Activated naive CD4-positive, alpha-beta T cell treated with anti-CD3 and anti-CD28 coated beads, Interleukin-2, amount 50 U/mL, for 24 hours (primary cell): ENCODE data around the gene HPS4.
"Not testable (repeated sequence)": the region's sequence is repeated elsewhere in the genome, so short reads cannot be mapped to it uniquely, and the experiment has no call there.

Experiments
- H3K27ac Mint-ChIP-seq: one replicate; pipeline ENCODE4 v1.8.0; 2021; ENCODE audit warnings: mild to moderate bottlenecking, mixed read lengths
- H3K27me3 Mint-ChIP-seq: one replicate; pipeline ENCODE4 v1.8.0; 2021; ENCODE audit warnings: mixed read lengths
- H3K36me3 Mint-ChIP-seq: one replicate; pipeline ENCODE4 v1.8.0; 2021; ENCODE audit warnings: mixed read lengths
- H3K4me1 Mint-ChIP-seq: one replicate; pipeline ENCODE4 v1.8.0; 2021; ENCODE audit warnings: mixed read lengths
- H3K4me3 Mint-ChIP-seq: one replicate; pipeline ENCODE4 v1.8.0; 2021; ENCODE audit warnings: mild to moderate bottlenecking, mixed read lengths
- H3K9me3 Mint-ChIP-seq: one replicate; pipeline ENCODE4 v1.8.0; 2021; ENCODE audit warnings: mixed read lengths

The HPS4 gene

DNA sequence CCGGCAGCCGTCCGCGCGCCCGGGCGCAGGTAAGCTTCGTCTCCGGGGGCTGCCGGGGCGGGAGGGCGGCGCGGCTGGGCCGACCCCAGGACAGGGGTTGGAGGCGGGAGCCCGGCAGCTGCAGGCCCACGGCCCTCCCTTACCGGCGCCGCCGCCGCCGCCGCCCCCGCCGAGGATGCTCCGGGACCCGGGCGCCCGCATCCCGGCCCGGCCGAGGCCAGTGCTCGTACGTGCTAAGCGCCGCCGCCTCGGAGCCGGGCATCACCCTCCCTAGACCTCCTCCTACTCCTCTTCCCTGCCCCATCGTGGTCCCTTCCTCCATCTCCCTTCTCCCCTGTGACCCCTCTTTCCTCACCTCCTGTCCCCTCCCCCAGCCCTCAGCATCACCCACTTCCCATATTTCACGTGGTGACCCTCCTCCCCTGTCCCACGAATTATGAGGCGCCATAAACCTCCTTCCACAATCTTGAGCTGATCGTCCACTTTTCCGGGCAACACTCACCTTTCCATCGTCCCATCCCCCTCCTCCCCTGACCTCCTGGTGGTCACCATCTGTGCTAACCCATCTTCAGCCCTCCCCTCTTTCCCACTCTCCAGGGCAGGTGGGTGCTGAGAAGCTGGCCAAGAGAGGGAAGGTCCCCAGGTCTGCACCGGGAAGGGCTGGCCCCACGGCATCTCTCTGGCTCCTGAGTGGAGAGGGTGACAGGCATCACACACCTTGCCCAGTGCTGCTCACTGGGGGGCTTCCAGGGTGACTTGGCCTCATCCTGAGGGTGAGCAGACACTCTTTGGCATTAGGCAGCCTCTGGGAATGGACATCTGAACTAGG, 53.9 kb downstream of the HPS4 start:
- no peaks in the 10 kb centered on the region for H3K9me3 Mint-ChIP-seq
- no peaks in the 10 kb centered on the region for H3K27me3 Mint-ChIP-seq
- peak overlapping the region; percentile 65 for H3K27ac Mint-ChIP-seq
- H3K36me3 Mint-ChIP-seq = no peaks in the 10 kb centered on the region
- H3K4me1 Mint-ChIP-seq = peaks cover 51% of the 10 kb centered on the region
- H3K4me3 Mint-ChIP-seq = peak overlapping the region; percentile 84

DNA sequence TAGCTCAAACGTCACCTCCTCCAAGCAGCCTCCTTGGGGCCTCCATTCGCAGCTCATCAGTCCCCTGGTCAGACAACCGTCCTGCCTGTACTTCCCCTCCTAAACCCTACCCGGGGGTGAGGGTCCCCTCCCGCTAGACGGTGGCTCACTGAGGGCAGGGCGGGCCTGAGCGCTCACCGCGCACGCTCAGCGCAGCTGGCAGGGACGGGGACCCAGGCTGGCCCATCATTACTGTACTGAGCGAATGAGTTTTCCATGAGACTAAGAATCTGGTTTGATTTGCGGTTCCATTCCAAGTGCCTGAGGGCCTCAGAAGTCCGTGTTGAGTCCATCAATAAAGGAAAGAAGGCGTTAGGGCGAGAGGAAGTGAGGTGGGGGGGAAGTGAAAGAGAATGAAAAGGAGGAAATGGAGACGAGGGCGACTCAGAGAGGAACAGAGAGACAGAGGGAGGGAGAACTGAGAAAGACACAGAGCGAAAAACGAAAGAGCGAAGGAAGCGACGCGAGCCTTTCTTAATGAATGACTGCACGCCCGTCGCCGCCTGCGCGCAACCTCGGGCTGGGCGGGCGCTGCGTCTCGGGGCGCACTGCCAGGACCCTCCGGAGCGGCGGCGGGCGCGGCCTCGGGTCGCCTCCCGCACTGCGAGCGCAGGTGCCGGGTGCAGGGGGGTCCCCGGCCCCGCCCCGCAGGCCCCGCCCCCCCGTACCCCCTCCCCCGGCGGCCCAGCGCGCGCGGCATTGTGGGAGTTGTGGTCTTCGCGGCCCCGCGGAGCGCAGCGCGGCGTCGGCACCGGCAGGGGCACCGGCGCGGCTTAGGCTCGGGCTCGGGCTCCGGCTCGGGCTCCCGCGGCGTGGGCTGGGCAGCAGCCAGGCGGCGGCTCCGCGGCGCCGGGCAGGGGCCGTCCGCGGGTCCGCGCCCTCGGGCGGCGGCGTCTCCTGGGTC, 54.8 kb downstream of the HPS4 start, which contains the start of gene ASPHD2:
TSS of gene ASPHD2 (plus strand) at position 746 of the 943 bp plus-strand sequence. CDS start 4,356 bp downstream, outside the sequence.
- Mint-ChIP-seq H3K4me1 (peaks cover 51% of the 10 kb centered on the region), H3K27ac (peak within 1 kb of the TSS; percentile 99), H3K27me3 (no peaks in the 10 kb centered on the region), H3K4me3 (peak within 1 kb of the TSS; percentile 99), H3K36me3 (no peaks in the 10 kb centered on the region), H3K9me3 (no peaks in the 10 kb centered on the region)

DNA sequence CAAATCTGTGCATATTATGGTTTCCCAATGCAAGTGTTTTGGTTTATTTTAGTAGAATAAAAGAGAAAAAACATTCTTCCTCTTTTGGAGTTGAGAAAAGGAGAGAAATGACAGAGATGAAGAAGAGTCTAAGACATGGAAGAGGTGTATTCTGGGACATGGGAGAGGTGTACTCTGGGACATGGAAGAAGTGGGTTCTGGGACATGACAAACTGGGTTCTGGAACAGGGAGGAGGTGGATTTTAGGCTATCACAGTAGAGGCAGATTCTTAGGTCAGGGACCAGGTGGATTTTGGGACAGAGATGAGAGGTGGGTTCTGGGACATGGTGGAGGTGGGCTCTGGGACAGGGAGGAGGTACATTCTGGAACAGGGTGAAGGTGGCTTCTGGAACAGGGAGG, 56.7 kb downstream of the HPS4 start:
- Mint-ChIP-seq H3K9me3 (no peaks in the 10 kb centered on the region), H3K4me1 (peaks cover 41% of the 10 kb centered on the region), H3K4me3 (peak overlapping the region; percentile 83), H3K27me3 (peaks cover 1% of the 10 kb centered on the region), H3K36me3 (no peaks in the 10 kb centered on the region), H3K27ac (peak overlapping the region; percentile 80)

DNA sequence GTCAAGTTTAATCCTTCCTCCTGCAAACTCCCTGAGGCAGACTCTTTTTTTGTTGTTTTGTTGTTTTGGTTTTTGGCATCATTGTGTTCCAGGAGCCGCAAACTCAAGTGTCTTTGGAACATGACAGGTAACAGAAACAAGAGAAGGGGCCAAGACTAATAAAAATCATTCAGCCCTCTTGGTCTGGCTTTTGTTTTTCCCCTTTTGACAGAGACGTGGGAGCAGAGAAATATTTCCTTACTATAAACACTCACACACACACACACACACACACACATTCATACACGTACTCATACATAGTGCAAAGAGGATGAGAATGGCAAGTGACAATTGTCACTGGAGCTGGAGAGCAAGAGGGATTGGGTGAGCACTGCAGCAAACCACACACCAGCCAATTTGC, 65.0 kb downstream of the HPS4 start:
- Mint-ChIP-seq H3K4me1 (no peaks in the 10 kb centered on the region), H3K27me3 (peaks cover 3% of the 10 kb centered on the region), H3K36me3 (no peaks in the 10 kb centered on the region), H3K9me3 (no peaks in the 10 kb centered on the region), H3K4me3 (no peak overlapping the region), H3K27ac (no peak overlapping the region)

DNA sequence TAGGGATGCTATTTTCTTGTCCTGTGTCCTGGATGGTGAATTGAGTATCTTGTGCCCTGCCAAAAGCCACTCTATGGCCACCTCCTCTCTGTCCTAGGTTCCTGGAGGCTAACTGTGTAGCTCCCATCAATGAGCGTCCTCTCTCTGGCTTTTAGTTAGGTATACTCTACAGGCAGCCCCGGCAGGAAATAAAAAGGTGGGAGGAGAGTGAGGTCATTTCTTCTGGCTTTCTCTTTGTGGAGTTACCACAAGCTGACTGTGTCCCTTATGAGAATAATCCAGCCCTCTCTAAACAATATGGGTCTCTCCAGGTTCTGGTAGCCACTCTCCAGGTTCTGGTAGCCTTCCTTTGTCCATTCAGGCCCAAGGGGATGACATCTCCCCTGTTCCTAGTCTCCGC, 66.2 kb downstream of the HPS4 start:
- H3K36me3 Mint-ChIP-seq = no peaks in the 10 kb centered on the region
- peaks cover 3% of the 10 kb centered on the region for H3K27me3 Mint-ChIP-seq
- no peak overlapping the region for H3K27ac Mint-ChIP-seq
- H3K9me3 Mint-ChIP-seq = no peaks in the 10 kb centered on the region
- H3K4me3 Mint-ChIP-seq = no peak overlapping the region
- H3K4me1 Mint-ChIP-seq = no peaks in the 10 kb centered on the region

DNA sequence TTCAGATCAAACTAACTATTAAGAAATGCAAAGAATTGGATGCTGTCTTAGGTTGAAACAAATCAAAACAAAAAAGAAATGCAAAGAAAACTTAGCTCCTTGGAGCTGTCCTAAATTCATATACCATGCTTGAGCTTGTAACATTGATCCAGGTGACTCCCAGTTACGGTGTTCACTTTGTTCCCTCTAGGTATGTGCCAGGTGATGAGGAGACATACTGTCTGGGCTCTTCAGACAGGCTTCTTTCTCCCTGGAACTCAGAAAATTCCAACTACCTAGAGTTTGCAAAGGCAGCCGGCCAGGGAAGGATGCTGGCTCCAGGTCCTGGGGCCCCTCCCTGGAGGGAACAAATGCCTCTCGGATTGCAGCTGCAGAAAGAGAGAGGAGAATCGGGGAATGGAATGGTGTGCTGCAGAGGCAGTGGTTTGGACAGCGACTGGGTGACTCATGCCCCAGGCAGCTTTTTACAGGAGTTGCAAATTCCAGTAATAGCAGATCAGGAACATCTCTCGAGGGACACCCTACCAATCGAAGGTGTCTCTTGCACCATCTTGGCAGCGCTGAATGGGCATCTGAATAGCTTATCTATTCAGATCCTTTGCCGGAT, 66.8 kb downstream of the HPS4 start:
- Mint-ChIP-seq H3K36me3 (no peaks in the 10 kb centered on the region), H3K9me3 (no peaks in the 10 kb centered on the region), H3K27me3 (peaks cover 1% of the 10 kb centered on the region), H3K4me3 (no peak overlapping the region), H3K27ac (no peak overlapping the region), H3K4me1 (no peaks in the 10 kb centered on the region)

DNA sequence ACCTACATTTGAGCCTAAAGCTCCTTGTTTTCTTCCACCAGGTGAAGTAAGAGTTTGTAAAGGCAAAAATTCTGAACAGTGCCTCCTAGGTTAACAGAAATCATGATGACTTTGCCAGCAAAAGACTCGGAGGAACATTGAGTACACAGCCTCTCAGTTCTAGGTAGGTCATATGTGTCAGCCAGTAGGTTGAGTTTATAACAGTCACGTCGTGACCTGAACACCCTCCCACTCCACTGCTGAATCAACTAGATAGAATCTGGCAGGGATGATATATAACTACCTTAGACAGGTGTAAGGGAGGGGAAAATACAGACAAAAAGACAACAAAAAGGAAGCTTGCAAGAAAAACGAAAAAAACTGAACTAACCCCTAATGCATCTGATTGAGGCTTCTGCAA, 67.3 kb downstream of the HPS4 start:
- Mint-ChIP-seq H3K4me1 (no peaks in the 10 kb centered on the region), H3K4me3 (no peak overlapping the region), H3K27me3 (peaks cover 1% of the 10 kb centered on the region), H3K36me3 (no peaks in the 10 kb centered on the region), H3K27ac (no peak overlapping the region), H3K9me3 (no peaks in the 10 kb centered on the region)

DNA sequence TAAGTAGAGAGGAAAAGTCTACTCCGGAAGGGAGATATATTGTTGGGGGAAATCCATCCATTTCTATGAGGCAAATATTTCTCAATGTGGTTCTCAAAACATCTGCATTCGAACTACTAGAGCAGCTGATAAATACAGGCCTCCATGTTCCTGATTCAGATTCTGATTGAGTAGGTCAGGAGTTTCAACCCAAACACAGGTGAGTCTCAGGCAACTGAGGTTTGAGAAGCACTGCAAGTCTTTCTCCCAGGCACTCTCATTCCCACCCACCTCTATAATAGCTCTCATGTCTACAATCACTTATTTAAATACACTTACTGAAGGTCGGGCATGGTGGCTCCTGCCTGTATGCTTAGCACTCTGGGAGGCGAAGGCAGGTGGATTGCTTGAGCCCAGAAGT, 69.2 kb downstream of the HPS4 start:
- Mint-ChIP-seq H3K36me3 (no peaks in the 10 kb centered on the region), H3K27ac (no peak overlapping the region), H3K27me3 (peaks cover 1% of the 10 kb centered on the region), H3K9me3 (no peaks in the 10 kb centered on the region), H3K4me1 (no peaks in the 10 kb centered on the region), H3K4me3 (no peak overlapping the region)

DNA sequence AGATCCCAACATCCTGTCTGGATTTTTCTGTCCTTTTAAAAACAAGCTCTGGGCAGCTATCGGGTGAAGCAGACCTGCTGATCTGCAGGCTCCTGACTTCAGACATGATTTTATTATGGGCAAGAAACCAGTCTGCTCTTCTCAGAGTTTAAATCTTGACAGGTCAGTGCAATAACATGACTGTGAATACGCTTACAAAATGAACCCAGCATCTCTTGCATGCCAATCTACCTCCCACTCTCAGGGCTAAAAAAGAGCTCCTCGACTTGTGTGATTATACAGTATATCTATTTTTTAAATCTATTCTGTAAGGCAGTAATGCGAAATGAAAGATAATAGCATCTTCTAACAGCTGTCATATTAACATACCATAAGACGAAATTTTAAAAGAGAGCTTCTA, 73.2 kb downstream of the HPS4 start:
- Mint-ChIP-seq H3K27me3 (no peaks in the 10 kb centered on the region), H3K4me3 (no peak overlapping the region), H3K27ac (no peak overlapping the region), H3K4me1 (no peaks in the 10 kb centered on the region), H3K9me3 (no peaks in the 10 kb centered on the region), H3K36me3 (no peaks in the 10 kb centered on the region)

DNA sequence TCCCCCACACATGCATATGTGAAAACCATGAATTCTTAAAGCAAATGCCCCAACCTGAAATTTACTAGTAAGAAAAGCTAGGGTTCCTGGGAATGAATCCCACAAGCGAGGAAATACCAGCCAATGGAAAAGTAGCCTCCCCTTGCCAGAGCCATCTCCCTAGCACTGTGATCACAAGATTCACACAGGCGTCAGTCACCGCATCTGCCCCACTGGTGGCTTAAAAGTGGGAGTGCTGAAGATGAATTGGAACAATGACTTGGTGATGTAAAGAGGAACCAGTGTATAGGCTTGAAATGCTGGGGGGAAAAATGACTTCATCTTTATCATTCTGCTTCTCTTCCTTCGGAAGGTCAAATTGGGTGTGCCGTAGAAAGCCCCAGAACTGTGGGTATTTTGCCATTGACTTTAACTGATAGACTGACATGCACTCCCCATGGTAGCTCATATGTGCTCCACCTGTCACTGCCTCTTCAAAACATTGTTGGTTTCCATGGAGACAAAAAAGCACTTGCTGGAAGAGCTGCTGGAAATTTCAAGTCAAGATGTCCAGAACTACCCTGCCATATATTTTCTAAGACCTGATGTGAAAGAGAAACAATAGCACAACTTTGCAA, 73.8 kb downstream of the HPS4 start:
- H3K27me3 Mint-ChIP-seq = peaks cover under 1% of the 10 kb centered on the region
- H3K4me3 Mint-ChIP-seq = no peak overlapping the region
- H3K36me3 Mint-ChIP-seq = no peaks in the 10 kb centered on the region
- peaks cover under 1% of the 10 kb centered on the region for H3K4me1 Mint-ChIP-seq
- no peaks in the 10 kb centered on the region for H3K9me3 Mint-ChIP-seq
- H3K27ac Mint-ChIP-seq = no peak overlapping the region

DNA sequence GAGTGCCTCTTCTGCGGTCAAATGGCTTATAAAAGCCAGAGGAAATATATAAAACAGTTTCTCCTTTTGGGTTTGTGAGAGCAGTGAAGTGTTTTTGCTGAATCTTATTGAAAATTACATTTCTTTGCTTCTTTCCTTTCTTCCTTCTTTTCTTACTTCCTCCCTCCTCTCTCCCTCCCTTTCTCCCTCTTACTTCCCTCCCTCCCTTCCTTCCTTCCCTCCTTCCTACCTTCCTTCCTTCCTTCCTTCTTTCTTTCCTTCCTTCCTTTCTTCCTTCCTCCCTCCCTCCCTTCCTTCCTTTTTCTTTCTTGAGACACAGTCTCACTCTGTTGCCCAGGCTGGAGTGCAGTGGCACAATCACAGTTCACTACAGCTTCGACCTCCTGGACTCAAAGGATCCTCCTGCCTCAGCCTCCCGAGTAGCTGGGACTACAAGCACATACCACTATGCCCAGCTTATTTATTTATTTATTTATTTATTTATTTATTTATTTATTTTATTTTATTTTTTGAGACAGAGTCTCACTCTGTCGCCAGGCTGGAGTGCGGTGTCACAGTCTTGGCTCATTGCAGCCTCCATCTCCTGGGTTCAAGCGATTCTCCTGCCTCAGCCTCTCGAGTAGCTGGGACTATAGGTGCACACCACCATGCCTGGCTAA, 74.9 kb downstream of the HPS4 start:
- H3K9me3 Mint-ChIP-seq, H3K36me3 Mint-ChIP-seq, H3K4me1 Mint-ChIP-seq, H3K27me3 Mint-ChIP-seq, H3K4me3 Mint-ChIP-seq, H3K27ac Mint-ChIP-seq: not testable (repeated sequence)

DNA sequence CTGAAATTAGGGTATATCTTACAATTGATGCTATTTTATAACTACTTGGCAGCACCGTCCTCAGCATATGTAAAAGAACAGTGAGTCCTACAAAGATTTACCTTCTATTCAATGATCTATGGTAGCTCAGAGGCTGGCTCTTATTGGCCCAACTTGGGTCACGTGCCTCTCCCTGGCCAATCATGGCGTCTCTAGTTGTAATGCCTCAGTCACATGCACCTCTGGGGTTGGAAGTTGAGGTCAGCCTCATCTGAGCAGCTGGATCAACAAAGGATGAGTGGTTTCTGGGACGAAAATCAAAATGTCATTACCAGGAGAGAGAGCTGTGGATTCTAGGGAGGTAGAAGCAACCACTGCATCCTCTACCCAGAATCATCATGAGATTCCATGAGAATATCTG, 77.5 kb downstream of the HPS4 start:
- H3K27me3 Mint-ChIP-seq = peaks cover 2% of the 10 kb centered on the region
- H3K9me3 Mint-ChIP-seq = no peaks in the 10 kb centered on the region
- H3K36me3 Mint-ChIP-seq = no peaks in the 10 kb centered on the region
- H3K4me3 Mint-ChIP-seq = no peak overlapping the region
- H3K27ac Mint-ChIP-seq = no peak overlapping the region
- peaks cover 15% of the 10 kb centered on the region for H3K4me1 Mint-ChIP-seq

DNA sequence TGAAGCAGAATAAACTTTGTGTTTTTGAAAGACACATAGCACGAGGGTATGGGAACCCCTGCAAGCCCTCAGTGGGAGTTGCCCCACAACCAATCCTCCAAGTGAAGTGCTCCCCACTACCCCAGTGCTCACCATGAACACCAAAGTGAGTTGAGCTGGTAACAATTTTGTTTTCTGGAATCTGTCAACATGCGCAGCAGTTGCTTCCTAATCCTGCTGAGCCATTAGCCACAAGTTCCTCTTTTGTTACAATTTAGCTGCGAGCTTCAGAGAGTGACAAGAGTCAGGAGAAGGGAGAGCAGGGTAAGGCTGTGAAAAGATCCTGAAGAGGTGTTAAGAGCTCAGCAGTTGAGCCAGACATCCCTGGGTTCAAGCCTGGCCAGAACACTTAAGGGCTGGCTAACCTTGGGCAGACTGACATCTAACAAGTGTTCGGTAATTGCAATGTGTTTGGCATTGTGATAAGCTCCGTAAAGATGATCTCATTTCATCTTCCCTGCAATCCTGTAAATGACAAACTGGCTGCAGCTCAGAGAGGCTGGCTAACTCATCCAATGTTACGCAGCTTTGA, 78.6 kb downstream of the HPS4 start:
- Mint-ChIP-seq H3K4me3 (no peak overlapping the region), H3K27me3 (peaks cover 2% of the 10 kb centered on the region), H3K4me1 (peaks cover 15% of the 10 kb centered on the region), H3K9me3 (no peaks in the 10 kb centered on the region), H3K27ac (peak overlapping the region; percentile 51), H3K36me3 (no peaks in the 10 kb centered on the region)

DNA sequence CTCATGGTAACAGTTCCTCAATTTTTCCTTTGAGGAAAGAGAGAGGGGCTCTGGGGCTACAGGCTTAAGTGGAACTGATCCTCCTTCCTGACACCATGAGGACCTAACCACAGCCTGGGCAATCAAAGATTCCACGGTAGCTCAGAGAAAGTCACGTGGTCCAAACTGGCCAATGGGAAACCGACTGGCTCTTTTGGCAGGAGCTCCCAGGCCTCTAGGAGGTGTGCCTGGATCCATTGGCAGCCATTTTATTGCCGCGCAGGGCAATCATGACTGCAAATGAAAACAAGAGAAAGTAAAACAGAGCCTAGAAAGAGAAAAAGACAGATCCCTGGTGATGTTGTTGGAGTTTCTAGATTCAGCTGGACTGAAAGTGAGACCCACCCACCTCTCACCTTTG, 81.9 kb downstream of the HPS4 start:
- Mint-ChIP-seq H3K36me3 (no peaks in the 10 kb centered on the region), H3K27me3 (peaks cover 2% of the 10 kb centered on the region), H3K27ac (no peak overlapping the region), H3K4me3 (no peak overlapping the region), H3K4me1 (peaks cover 15% of the 10 kb centered on the region), H3K9me3 (no peaks in the 10 kb centered on the region)
